Measurements from ENCODE around the gene VMP1. TPM values are rescaled to one million over a fixed set of nuclear protein-coding genes. Genes with fewer than 3 reads are reported as not detected.

Gene VMP1
- polyA plus RNA-seq, 1 experiment = 105 TPM

- Histone ChIP-seq H3K36me3 (ENCODE audit: control insufficient read depth, insufficient read depth, low read length) (peaks cover 14% of the 10 kb centered on the region), H3K27me3 (ENCODE audit: control insufficient read depth, insufficient read depth, low read length) (no peaks in the 10 kb centered on the region), H3K4me3 (ENCODE audit: low read depth, low read length) (no peak overlapping the region)
- ChIA-PET CTCF (no interaction called here), POLR2A (no interaction called here)
- TF ChIP-seq, protein P1, sequence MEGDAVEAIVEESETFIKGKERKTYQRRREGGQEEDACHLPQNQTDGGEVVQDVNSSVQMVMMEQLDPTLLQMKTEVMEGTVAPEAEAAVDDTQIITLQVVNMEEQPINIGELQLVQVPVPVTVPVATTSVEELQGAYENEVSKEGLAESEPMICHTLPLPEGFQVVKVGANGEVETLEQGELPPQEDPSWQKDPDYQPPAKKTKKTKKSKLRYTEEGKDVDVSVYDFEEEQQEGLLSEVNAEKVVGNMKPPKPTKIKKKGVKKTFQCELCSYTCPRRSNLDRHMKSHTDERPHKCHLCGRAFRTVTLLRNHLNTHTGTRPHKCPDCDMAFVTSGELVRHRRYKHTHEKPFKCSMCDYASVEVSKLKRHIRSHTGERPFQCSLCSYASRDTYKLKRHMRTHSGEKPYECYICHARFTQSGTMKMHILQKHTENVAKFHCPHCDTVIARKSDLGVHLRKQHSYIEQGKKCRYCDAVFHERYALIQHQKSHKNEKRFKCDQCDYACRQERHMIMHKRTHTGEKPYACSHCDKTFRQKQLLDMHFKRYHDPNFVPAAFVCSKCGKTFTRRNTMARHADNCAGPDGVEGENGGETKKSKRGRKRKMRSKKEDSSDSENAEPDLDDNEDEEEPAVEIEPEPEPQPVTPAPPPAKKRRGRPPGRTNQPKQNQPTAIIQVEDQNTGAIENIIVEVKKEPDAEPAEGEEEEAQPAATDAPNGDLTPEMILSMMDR (IDR thresholded peaks at IDR 0.05; ENCODE audit: insufficient read depth, low read depth, low read length) = no peak
- DNase-seq (ENCODE audit: low read depth) = no peak
Observed at GRCh38 chr17:59683283-59683682, 24.2 kb upstream of the VMP1 start.

GRCh38 chr17:59684967-59685366 is 22.5 kb upstream of the VMP1 start:
- DNase-seq (ENCODE audit: low read depth) = no peak
- H3K36me3 ChIP-seq (ENCODE audit: control insufficient read depth, insufficient read depth, low read length) = peaks cover 10% of the 10 kb centered on the region
- CTCF ChIA-PET = interaction anchor here (1.3 to 1.7 kb wide), 2 partner anchors 9 to 15 kb away, joined by 3 to 5 read pairs; no protein-coding TSS in a partner anchor
- no peaks in the 10 kb centered on the region for H3K27me3 ChIP-seq (ENCODE audit: control insufficient read depth, insufficient read depth, low read length)
- POLR2A ChIA-PET = no interaction called here
- no peak overlapping the region for H3K4me3 ChIP-seq (ENCODE audit: low read depth, low read length)
- TF ChIP-seq, protein P1 (IDR thresholded peaks at IDR 0.05; ENCODE audit: insufficient read depth, low read depth, low read length) = no peak

GRCh38 chr17:59688008-59688407 is 19.4 kb upstream of the VMP1 start:
- Histone ChIP-seq H3K27me3 (ENCODE audit: control insufficient read depth, insufficient read depth, low read length) (no peaks in the 10 kb centered on the region), H3K4me3 (ENCODE audit: low read depth, low read length) (no peak overlapping the region), H3K36me3 (ENCODE audit: control insufficient read depth, insufficient read depth, low read length) (peaks cover 4% of the 10 kb centered on the region)
- CTCF ChIA-PET = no interaction called here
- no peak for DNase-seq (ENCODE audit: low read depth)
- POLR2A ChIA-PET = no interaction called here
- TF ChIP-seq, protein P1 (IDR thresholded peaks at IDR 0.05; ENCODE audit: insufficient read depth, low read depth, low read length) = no peak

DNA sequence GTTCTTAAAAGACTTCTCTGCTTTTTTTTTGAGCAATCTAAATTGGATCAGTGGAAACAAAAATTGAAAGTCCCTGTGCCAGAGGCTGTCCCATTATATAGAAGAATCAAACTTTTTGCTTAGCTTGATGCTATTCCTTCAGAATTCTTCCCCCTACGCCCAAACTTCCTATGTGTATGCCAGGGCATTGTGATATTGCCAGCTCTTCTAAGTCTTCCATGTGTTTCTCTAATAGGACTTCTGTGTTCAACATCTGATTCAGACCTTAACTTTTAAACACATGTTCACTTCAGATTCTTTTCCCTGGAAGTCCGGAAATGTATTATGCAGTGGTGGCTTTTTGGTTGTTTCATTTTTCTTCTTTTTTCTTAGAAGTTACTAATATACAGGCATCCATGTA is 19.0 kb upstream of the VMP1 start:
- no peak for DNase-seq (ENCODE audit: low read depth)
- CTCF ChIA-PET = no interaction called here
- POLR2A ChIA-PET = no interaction called here
- TF ChIP-seq, protein P1 (IDR thresholded peaks at IDR 0.05; ENCODE audit: insufficient read depth, low read depth, low read length) = no peak
- Histone ChIP-seq H3K4me3 (ENCODE audit: low read depth, low read length) (no peak overlapping the region), H3K36me3 (ENCODE audit: control insufficient read depth, insufficient read depth, low read length) (peaks cover 5% of the 10 kb centered on the region), H3K27me3 (ENCODE audit: control insufficient read depth, insufficient read depth, low read length) (no peaks in the 10 kb centered on the region)

GRCh38 chr17:59693582-59693981 is 13.9 kb upstream of the VMP1 start:
- CTCF ChIA-PET = no interaction called here
- no peak for DNase-seq (ENCODE audit: low read depth)
- no peak overlapping the region for H3K4me3 ChIP-seq (ENCODE audit: low read depth, low read length)
- no peaks in the 10 kb centered on the region for H3K27me3 ChIP-seq (ENCODE audit: control insufficient read depth, insufficient read depth, low read length)
- peaks cover 17% of the 10 kb centered on the region for H3K36me3 ChIP-seq (ENCODE audit: control insufficient read depth, insufficient read depth, low read length)
- TF ChIP-seq, protein P1 (IDR thresholded peaks at IDR 0.05; ENCODE audit: insufficient read depth, low read depth, low read length) = no peak
- POLR2A ChIA-PET = no interaction called here
